Vagina (tissue), 2 donors: Measurements from ENCODE around the gene PTTG1IP.
A peak's percentile ranks its signal among the peaks of the same experiment; 100 is the strongest.

Source experiments
- POLR2A ChIP-seq, 2 donors: fragments of 450-650 bp; IDR thresholded peaks; one replicate each; pipeline ENCODE4 v1.6.1; 2017; ENCODE audit warnings: antibody characterized with exemption in 2 of 2, mild to moderate bottlenecking in 2 of 2, moderate library complexity in 2 of 2
- POLR2AphosphoS5 ChIP-seq, 2 donors: sonication (generic); formaldehyde crosslinking; IDR thresholded peaks; one replicate each; pipeline ENCODE4 v1.9.0; 2017; ENCODE audit warnings: antibody characterized with exemption in 2 of 2, mild to moderate bottlenecking in 2 of 2, low read depth in 1 of 2; ENCODE audit not compliant: insufficient read depth in 1 of 2

- TF ChIP-seq POLR2A (IDR thresholded peaks at IDR 0.05) = no peak
- peak; percentile 41 to 49 for TF ChIP-seq POLR2AphosphoS5 (IDR thresholded peaks at IDR 0.05; ENCODE audit: insufficient read depth in 1 of 2, low read depth in 1 of 2)
Measured at GRCh38 chr21:44874497-44875315, 1.2 kb upstream of the PTTG1IP start.
